Hematopoietic multipotent progenitor cell treated with erythropoietin and hydrocortisone succinate and interleukin-3 and kit ligand, for 8 days (in vitro differentiated cells): ENCODE results near the gene B3GNT9.

Experiments used
- DNase-seq: peaks from one replicate; pipeline ENCODE4 v3.0.0-alpha.2; 2015

Gene B3GNT9

GRCh38 chr16:67166110-67166547, 15.3 kb upstream of the B3GNT9 start:
- no peak for DNase-seq

GRCh38 chr16:67165121-67166078, 14.6 kb upstream of the B3GNT9 start:
- no peak for DNase-seq

GRCh38 chr16:67164599-67165061, 13.8 kb upstream of the B3GNT9 start, which contains the start of gene HSF4:
Gene HSF4 (plus strand): TSS chr16:67164745. CDS start chr16:67164812, 67 bp downstream.
- DNase-seq = peak; percentile 32

- DNase-seq = no peak
These were observed 13.3 kb upstream of the B3GNT9 start for GRCh38 chr16:67163999-67164558.

- peak; percentile 59 for DNase-seq
These were observed 12.6 kb upstream of the B3GNT9 start for GRCh38 chr16:67163164-67163998.

GRCh38 chr16:67162506-67163163, 11.8 kb upstream of the B3GNT9 start:
- DNase-seq = peak; percentile 41

- DNase-seq = no peak
These were observed 10.8 kb upstream of the B3GNT9 start for GRCh38 chr16:67161595-67162058.

- DNase-seq = peak; percentile 36
These were observed 8.1 kb upstream of the B3GNT9 start for GRCh38 chr16:67158637-67159600.

GRCh38 chr16:67157892-67158635, 7.3 kb upstream of the B3GNT9 start:
- no peak for DNase-seq

GRCh38 chr16:67157106-67157748, 6.4 kb upstream of the B3GNT9 start:
- no peak for DNase-seq

GRCh38 chr16:67156143-67156844, 5.5 kb upstream of the B3GNT9 start:
- no peak for DNase-seq

GRCh38 chr16:67155295-67156142, 4.7 kb upstream of the B3GNT9 start:
- peak; percentile 60 for DNase-seq

- no peak for DNase-seq
These were observed 3.9 kb upstream of the B3GNT9 start for GRCh38 chr16:67154578-67155294.

GRCh38 chr16:67151431-67152097, 766 bp upstream of the B3GNT9 start:
- peak; percentile 25 for DNase-seq

GRCh38 chr16:67150047-67150832, 558 bp downstream of the B3GNT9 start:
- peak; percentile 57 for DNase-seq
